ENCODE measurements around the gene FOS. TPM values are rescaled to one million over a fixed set of nuclear protein-coding genes. Genes with fewer than 3 reads are reported as not detected.
"Not testable (repeated sequence)": the region's sequence is repeated elsewhere in the genome, so short reads cannot be mapped to it uniquely, and the experiment has no call there.

FOS gene
- total RNA-seq, 1 donor from 2014 or later, result 79.9 TPM

DNA sequence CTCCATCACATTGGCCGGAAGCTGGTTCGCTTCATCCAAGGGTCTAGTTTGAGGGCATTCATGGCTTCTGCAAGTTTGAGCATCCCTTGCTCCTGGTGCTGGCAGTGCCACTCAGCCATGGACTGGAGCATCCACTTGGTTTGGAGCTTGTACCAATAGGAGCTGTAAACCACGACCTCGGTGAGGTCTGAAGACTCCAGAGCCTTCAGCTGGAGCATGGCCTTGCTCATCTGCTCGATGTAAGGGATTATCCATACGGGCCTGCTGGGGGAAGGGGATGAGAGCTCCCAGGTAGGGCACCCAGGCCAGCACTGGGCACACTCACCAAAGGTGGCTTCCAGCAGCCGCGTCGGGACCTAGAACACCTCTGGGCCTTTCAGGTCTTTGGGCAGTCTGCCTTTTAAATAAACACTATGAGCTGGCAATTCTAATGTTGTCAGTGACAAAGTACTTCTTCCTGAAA is 13.5 kb downstream of the FOS start:
- DNase-seq (ENCODE audit: extremely low read depth, low read depth, low spot score), result no peak

DNA sequence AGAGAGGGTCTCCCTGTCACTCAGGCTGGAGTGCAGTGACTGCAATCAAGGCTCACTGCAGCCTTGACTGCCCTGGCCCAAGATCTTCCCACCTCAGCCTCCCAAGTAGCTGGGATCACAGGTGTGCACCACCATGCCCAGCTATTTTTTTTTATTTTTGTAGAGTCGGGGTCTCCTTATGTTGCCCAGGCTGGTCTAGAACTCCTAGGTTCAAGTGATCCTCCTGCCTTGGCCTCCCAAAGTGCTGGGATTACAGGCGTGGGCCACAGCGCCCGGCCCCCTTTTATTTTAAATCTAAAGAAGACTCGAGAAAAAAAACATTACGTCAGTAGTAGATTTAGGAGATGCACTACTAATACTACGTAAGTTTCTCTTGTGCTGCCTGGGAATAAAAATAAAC is 14.3 kb downstream of the FOS start:
- DNase-seq (ENCODE audit: extremely low read depth, low read depth, low spot score), result no peak

DNA sequence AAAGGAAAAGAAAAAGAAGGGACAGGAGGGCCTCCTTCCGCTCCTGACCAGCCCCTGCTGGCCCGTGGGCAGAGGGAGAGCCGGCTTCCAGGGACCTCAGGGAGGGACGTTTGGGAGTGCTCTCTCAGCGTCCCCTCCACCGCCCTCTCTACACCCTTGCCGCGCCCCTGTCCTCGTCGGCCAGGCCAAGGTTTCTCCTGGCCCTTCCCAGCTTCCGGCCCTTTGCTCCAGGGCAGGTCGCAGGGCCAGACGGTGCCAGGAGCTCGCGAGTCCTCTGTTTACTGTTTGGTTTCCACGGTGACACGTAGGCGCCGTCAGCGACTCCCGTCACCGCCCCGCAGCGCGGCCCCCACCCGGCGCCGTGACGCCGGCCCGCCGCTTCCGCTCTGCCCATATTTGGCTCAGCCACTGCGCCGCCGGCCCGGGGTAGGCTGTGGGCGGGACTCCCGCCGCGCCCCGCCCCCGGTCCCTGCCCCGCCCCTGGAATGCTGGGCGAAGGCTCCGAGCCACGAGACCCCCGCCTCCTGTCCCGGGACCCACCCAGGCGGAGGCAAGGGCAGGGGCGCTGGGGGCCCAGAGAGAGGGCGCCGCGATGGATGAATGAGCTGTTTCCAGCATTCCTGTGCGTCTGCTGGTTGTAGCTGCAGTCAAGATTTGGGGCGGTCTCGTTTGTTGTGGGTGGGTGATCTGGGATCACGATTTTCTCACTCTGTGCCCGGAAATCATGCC is 15.5 kb downstream of the FOS start:
- no peak for DNase-seq (ENCODE audit: extremely low read depth, low read depth, low spot score)

DNA sequence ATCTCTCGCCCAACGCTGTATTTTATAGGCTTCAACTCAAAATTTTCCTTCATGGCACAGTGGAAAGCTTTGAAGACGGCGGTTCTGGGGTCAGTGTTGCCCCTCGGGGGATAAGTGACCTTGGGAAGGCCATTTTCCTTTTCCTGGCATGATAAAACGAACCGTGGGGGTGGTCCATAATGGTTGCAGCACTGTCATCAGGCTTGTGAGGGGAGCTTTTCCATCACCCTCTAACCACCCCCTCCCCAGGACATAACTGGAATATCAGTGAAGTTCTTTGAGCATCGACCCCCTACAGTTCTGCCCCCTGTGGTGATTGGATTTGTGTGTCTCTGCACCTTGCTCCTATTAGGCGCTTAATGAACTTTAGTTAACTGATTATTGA is 16.0 kb downstream of the FOS start:
- DNase-seq (ENCODE audit: extremely low read depth, low read depth, low spot score), result no peak

DNA sequence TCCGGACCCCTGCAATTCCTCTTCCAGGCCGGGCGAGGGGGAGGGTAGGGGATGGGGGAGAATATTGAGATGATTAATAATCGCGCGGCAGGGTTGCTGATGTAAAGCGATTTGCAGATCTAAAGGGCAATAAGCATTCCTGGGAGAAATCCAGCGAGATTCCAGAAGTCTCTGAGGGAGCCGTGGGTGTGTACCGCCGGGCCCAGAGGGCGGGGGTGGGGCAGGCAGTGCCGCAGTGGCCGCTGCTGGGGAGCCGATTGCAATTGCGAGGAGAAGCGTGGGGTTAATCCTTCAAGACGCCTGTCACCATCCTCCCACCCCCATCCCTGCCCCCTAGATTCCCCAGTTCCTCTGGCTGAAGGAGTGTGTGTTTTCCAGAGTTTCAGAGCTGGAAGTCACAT is 16.4 kb downstream of the FOS start:
- DNase-seq (ENCODE audit: extremely low read depth, low read depth, low spot score), result no peak

DNA sequence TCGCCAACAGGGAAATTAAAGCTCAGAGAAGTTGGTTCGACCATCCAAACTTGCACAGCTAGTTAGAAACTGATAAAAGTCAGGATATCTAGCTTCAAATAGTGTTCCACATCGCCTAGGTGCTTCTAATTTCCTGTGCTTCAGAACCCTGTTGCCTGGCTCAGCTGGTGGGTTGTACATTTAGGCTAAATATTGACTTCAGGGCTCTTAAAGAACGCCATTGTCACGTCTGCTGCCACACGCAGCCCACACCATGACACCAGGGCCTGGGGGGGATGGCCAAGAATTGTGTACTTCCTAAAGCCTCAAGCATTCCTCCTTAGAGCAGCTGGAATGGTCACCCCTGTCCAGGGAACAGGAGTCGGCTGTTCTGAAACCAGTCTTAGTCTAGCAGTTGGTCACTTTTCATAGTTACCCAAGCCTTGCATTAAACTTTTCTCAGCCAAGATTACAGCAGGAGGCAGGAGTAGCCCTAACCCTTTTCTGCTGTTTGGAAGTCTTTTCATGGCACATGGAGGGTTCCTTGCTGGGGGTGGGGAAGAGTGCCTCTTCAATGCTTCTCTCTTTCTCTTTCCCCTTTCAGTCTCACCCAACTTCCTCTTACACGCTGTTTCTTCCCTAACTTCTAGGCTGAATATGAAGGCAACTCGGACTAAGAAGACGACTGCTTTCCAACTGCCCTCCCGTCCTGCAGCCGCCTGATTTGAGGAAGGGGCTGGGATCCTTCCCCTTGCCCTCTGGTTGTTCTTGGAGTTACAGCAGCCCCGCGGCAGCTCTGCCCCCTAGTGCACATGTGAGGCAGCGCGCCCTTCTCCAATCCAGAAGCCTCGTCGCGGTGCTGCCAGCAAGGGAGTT is 17.1 kb downstream of the FOS start:
- no peak for DNase-seq (ENCODE audit: extremely low read depth, low read depth, low spot score)

DNA sequence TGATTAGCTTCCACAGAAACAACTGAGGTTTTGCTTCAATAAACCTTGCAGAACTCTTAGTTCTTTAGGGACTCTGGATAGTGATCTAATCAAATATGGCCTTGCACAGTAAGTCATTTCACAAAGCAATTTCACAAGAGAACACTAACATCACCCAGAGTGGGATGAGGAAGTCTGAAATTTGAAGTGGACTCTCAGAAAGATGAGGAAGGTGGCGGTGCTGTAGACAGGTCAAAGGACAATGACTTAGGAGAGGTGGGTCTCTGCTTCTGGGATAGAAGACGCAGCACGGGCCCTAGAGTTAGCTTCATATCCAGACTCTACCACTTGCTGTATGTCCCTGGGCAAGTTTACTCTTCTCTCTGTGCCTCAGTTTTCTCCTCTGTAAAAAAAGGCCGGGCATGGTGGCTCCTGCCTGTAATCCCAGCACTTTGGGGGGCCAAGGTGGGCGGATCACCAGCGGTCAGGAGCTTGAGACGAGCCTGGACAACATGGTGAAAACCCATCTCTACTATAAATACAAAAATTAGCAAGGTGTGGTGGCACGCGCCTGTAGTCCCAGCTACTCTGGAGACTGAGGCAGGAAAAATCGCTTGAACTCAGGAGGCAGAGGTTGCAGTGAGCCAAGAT is 18.9 kb downstream of the FOS start:
- DNase-seq (ENCODE audit: extremely low read depth, low read depth, low spot score), result no peak

DNA sequence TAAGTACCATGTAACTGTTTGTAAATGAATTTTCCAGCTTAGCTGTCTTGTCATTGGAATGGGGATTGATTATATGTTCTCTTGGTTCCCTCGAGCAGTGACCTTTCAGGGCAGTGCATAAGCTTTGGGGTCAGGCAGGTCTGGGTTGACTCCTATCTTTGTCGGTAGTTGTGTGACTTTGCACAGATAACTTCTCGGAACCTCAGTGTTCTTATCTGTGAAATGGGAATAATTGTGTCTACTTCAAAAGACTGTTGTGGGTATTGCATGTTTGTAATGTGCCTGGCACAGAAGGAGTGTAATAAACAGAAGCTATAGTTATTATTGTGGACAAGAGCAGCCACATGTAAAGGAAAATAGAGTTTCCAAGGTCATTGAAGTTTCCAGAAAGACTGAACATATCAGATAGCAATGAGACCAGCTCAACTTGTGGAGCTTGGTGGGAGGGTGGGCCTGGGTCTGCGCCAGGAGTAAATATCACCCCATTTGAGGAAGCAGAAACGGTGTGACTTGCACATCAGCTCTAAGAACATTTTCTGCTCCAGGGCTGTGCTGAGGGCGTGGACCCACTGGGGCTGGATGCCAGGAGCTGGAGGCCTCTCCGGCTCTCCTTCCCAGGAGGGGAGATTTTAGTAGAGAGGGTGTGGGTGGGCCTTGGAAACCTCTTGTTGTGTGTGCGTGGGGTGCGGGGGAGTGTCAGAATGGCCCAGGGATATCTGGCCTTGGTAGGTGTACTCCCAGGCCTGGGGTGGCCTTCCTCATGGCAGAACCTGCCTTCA is 19.7 kb downstream of the FOS start:
- DNase-seq (ENCODE audit: extremely low read depth, low read depth, low spot score), result no peak

DNA sequence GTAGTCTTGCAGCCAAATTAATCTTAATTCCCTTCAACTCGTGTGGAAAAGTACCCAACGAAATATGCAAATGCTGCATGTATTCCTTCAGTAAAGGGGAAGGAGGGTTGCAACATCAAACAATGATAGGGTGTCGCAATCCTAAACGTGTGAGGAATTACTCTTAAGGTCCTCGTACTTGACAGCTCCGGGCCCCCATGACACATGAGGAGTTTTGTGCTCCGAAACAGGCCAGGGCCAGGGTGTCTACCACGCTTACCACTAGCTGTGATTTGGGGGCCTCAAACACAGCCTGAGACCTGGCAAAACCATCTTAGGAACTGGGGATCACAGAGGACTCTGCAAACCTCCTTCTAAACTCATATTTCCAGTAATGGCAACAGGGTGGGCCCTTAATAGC is 20.4 kb downstream of the FOS start:
- no peak for DNase-seq (ENCODE audit: extremely low read depth, low read depth, low spot score)

DNA sequence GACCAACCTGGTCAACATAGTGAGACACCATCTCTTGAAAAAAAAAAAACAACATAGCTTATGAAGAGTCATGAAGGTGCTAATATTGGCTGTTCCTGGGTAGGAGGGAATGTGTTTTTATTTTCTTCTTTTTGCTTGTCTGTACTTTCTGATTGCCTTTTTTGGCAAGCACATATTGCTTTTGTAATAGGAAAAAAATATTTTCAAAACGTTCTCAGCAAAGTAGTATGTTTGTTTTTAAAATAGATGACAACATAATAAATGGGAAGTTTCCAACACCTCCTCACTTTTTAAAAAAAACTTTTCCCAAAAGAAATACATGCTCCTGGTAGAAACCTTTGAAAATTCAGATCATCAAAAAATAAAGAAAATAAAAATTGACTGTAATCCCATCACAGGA is 20.9 kb downstream of the FOS start:
- DNase-seq (ENCODE audit: extremely low read depth, low read depth, low spot score), result no peak

DNA sequence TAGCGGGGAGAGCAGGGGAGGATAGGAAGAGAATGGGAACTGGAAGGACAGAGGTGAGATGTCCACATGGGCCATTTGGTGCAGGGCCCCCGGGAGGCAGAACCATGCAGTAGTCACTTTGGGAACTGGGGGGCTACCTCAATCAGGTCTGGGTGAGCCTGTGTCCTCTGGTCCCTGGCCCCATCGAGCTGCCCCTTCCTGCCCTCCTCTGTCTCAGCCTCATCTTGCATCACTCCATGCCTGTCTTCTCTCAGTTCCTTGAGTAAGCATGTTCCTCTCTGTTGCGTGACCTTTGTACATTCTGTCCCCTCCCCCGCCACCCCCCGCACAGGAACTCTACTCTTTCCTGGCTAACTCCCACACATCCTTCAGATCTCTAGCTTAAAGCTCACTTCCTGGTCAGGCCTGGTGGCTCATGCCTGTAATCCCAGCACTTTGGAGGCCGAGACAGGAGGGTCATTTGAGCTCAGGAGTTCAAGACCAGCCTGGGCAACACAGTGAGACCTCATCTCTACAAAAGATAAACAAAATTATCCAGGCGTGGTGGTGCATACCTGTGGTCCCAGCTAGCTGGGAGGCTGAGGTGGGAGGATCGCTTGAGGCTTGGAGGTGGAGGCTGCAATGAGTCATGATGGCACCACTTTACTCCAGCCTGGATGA is 23.2 kb downstream of the FOS start:
- DNase-seq (ENCODE audit: extremely low read depth, low read depth, low spot score), result no peak

DNA sequence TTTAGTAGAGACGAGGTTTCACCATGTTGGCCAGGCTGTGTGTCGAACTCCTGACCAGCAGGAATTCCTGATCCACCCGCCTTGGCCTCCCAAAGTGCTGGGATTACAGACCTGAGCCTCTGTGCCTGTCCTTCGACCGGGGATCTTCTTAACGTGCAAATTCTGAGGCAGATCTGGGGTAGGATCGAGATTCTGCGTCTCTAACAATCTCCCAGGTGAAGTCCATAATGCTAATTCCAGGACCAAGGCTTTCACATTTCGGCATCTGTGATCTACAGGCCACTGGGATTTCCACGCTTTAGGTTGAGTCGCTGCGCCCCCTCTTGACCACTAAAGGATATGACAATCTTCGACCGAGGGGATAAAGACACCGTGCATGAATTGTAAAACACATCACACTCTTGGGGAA is 24.8 kb downstream of the FOS start:
- no peak for DNase-seq (ENCODE audit: extremely low read depth, low read depth, low spot score)

DNA sequence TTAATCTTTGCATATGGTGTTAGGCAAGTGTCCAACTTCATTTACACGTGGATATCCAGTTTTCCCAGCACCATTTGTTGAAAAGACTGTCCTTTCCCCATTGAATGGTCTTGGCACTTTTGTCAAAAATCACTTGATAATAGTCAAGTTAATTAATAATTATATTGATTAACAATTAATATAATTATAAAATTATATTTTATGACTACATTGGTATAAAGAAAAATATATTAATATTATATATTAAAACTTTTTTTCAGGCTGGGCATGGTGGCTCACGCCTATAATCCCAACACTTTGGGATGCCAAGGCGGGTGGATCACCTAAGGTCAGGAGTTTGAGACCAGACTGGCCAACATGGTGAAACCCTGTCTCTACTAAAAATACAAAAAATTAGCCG is 27.8 kb downstream of the FOS start:
- DNase-seq (ENCODE audit: extremely low read depth, low read depth, low spot score), result not testable (repeated sequence)

DNA sequence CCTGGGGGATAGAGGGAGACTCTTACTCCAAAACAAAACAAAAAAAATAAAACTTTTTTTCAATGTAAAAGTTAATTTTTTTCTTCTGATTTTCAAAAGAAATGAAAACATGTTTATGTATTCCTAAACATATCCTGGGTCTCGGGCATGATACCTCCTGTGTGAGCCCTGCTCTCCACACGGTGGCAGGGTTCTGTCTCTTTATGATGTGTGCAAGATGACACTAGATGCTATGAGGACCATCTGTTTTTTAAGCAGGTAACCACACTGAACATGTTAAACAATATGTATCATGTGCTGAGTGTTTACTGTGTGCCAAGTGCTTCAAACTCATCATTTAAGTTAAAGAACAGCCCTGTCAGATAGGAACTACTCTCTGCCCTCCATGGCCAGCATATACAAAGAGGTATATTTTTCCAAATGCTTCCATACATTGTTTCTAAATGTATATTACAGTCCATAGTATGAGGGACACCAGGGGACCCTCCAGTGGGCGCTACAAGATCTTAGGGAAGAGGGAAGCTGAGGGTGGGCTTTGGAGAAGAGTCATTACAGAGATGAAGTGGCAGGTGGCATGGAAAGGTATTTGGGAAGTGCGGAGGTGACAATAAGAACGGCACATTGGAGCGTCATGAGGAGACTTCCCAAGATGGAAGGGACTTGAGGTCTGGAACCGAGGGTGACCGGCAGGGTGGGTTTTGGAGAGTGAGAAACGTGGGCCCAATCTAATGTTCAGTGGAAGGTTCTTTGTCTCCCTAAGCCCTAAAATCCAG is 28.5 kb downstream of the FOS start:
- no peak for DNase-seq (ENCODE audit: extremely low read depth, low read depth, low spot score)

DNA sequence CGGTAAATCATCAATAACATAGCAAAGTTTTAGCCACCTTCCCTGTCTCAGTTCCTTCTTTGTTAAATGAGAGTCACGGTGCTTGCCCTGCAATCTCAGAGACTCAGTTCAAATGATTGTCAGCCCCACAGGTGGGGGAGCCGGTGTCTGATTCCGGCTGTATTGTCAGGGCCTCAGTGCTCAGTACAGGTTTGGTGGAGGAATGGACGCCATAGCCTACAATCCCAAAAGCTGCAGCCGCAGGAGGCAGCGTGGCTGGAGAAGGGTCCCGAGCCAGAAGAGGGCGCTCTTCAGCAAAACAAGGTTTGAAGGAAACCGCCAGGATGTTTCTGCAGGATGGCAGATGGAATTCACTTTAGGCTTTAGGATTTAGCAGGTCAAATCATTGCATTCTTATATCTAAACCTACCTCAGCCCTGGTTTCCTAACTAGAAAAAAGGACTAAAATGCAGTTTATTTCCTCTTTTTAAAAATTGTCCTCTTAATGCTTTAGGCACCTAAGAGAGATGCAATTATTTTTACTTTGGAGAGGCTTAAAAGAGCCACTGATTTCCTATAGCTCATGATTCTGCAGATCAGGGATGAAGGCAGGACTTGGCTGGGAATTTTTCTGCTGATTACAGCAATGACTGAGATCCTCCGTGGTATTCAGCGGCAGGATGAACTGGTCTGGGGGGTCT is 29.2 kb downstream of the FOS start:
- no peak for DNase-seq (ENCODE audit: extremely low read depth, low read depth, low spot score)

DNA sequence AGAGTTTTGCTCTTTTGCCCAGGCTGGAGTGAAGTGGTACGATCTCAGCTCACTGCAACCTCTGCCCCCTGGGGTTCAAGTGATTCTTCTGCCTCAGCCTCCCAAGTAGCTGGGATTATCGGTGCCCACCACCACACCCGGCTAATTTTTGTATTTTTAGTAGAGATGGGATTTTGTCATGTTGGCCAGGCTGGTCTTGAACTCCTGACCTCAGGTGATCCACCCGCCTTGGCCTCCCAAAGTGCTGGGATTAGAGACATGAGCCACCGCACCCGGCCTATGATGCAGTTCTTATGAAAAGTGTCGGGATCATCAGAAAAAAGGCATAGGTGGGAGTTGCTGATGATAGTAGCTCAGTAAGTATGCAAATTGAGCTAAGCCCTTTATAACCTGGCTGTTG is 30.4 kb downstream of the FOS start:
- DNase-seq (ENCODE audit: extremely low read depth, low read depth, low spot score), result not testable (repeated sequence)

DNA sequence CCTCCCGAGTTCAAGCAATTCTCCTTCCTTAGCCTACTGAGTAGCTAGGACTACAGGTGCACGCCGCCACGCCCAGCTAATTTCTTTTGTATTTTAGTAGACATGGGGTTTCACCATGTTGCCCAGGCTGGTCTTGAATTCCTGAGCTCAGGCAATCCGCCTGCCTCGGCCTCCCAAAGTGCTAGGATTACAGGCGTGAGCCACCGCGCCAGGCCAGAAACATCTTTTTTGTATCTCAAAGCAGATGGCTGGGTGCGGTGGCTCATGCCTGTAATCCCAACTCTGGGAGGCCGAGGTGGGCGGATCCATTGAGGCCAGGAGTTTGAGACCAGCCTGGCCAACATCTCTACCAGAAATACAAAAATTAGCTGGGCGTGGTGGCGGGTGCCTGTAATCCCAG is 30.9 kb downstream of the FOS start:
- DNase-seq (ENCODE audit: extremely low read depth, low read depth, low spot score), result not testable (repeated sequence)

DNA sequence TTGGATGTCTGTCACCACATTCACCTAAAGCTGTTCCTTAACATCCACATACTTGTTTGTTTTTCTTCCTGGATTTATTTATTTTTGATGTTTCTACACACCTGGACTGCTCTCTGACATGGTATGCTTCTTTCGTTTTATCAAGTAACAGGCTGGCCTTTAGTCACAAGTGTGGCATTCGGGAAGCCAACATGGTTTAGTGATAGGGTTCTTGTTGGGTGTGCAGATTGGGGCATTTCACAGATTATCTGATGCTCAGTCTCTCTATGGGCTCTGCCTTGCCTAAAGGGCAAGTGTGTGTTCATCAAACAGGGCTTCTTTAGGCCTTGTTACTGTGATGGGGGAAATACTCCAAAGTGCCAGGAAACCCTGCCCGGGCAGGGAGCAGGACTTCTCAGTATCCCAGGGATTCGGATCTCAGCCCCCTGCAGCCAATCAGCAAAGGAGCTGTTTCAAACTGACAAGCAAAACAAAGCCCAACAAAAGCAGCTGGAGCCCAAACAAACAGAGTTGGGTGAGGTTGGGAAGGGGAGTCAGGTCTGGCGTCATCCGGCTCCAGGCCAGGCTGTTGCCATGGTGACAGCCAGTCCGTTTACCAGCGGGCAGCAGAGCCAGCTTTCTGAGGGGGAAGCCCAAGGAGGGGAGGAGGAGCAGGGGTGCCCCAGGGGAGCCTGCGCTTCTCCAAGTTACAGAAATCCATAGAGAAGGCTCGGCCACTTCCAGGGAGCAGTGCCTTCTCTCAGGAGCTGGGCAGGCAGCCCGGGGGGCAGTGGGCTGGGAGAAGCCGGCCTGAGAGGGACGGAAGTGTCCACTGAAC is 31.9 kb downstream of the FOS start:
- peak; percentile 68 for DNase-seq (ENCODE audit: extremely low read depth, low read depth, low spot score)

Data from glomerular endothelial cell (primary cell).